Body of pancreas (tissue), 4 donors: ENCODE measurements around the gene SEC24A.

Experiments
- POLR2A ChIP-seq, 3 donors: fragments of 450-650 bp; IDR thresholded peaks; one replicate each; pipeline ENCODE4 v1.6.1; 2016; ENCODE audit warnings: antibody characterized with exemption in 3 of 3, mild to moderate bottlenecking in 2 of 3
- TF ChIP-seq, protein P1 (sequence below), 7 experiments: fragments of 450-650 bp in 4 of 7; fragments of 200-600 bp in 3 of 7; sonication (generic) in 3 of 7; IDR thresholded peaks; one replicate each; pipeline ENCODE4 v1.5.1; 2016 to 2019; ENCODE audit warnings: antibody characterized with exemption in 7 of 7

DNA sequence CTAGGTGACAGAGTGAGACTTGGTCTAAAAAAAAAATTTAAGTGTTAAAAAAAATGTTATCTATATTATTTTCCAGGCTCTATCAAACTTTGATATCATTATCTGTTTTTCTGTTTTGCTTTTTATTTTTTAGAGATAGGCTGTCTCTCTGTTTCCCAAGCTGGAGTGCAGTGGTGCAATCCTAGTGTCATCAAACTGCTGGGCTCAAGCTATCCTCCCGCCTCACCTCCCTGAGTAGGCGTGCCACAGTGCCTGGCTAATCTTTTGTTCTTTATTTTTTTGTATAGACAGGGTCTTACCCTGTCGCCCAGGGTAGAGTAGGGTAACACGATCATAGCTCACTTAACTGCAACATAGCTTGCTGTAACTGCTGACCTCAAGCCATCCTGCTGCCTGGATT is 14.4 kb downstream of the SEC24A start:
- TF ChIP-seq, protein P1, sequence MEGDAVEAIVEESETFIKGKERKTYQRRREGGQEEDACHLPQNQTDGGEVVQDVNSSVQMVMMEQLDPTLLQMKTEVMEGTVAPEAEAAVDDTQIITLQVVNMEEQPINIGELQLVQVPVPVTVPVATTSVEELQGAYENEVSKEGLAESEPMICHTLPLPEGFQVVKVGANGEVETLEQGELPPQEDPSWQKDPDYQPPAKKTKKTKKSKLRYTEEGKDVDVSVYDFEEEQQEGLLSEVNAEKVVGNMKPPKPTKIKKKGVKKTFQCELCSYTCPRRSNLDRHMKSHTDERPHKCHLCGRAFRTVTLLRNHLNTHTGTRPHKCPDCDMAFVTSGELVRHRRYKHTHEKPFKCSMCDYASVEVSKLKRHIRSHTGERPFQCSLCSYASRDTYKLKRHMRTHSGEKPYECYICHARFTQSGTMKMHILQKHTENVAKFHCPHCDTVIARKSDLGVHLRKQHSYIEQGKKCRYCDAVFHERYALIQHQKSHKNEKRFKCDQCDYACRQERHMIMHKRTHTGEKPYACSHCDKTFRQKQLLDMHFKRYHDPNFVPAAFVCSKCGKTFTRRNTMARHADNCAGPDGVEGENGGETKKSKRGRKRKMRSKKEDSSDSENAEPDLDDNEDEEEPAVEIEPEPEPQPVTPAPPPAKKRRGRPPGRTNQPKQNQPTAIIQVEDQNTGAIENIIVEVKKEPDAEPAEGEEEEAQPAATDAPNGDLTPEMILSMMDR (IDR thresholded peaks at IDR 0.05): no peak
- no peak for TF ChIP-seq POLR2A (IDR thresholded peaks at IDR 0.05)
